Epidermal melanocyte (primary cell): ENCODE measurements around the gene MMP28.
A peak's percentile ranks its signal among the peaks of the same experiment; 100 is the strongest.

Source experiments
- DNase-seq: peaks from one replicate; pipeline ENCODE4 v3.0.0; 2011; ENCODE audit warnings: low spot score; ENCODE audit not compliant: insufficient read length

Gene MMP28

GRCh38 chr17:35744830-35745229 is 50.6 kb downstream of the MMP28 start:
- no peak for DNase-seq

DNA sequence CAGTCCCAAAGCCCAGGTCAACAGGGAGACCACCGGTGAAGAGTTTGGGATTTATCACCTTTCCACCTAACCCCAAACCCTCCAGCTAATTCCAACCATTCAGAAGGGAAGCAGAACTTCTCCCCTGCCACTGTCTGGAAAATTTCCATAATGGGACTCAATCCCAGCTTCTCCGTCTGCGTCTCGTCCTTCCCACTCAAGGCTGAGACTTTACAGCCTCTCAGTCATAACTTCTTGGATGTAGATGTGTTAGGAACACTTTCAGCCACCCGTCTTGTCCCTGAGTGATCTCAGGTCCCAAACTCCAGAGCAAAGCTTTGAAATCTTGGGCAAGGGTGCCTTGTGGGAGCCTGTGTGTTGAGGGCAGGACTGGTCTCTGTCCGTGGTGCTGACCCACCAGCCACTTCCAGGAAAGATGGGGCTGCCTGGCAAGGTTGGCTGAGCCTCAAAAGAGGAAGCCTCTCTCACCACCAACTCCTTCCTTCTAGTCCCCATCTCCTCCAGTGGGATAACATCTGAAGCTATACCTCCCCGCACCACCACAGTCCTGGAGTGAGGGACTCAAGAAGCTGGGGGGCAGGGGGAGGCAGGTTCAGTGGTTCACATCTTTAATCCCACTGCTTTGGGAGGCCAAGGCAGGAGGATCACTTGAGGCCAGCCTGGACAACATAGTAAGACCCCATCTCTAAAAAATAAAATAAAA is 51.7 kb downstream of the MMP28 start:
- peak; percentile 32 for DNase-seq

- DNase-seq = peak; percentile 4
Observed at GRCh38 chr17:35742896-35743477, 52.5 kb downstream of the MMP28 start.

DNA sequence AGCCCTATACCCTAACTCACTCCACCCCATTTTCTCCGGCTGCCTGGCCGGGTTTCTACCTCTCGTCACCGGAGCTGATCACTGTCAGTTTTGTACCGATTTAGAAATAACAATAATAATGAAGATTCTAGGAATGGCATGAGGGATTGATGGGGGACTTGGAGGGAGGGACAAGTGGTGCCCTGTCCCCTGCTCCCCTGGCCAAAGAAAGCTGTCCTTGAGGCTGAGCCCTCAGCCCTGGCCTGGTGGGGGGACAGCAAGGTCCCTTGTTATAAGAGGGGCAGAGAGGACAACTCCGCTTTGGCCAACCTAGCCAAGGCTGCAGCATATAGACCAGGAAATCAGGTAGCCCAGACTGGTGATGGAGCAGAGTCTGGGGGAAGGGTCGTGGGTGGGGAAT is 52.9 kb downstream of the MMP28 start:
- no peak for DNase-seq

DNA sequence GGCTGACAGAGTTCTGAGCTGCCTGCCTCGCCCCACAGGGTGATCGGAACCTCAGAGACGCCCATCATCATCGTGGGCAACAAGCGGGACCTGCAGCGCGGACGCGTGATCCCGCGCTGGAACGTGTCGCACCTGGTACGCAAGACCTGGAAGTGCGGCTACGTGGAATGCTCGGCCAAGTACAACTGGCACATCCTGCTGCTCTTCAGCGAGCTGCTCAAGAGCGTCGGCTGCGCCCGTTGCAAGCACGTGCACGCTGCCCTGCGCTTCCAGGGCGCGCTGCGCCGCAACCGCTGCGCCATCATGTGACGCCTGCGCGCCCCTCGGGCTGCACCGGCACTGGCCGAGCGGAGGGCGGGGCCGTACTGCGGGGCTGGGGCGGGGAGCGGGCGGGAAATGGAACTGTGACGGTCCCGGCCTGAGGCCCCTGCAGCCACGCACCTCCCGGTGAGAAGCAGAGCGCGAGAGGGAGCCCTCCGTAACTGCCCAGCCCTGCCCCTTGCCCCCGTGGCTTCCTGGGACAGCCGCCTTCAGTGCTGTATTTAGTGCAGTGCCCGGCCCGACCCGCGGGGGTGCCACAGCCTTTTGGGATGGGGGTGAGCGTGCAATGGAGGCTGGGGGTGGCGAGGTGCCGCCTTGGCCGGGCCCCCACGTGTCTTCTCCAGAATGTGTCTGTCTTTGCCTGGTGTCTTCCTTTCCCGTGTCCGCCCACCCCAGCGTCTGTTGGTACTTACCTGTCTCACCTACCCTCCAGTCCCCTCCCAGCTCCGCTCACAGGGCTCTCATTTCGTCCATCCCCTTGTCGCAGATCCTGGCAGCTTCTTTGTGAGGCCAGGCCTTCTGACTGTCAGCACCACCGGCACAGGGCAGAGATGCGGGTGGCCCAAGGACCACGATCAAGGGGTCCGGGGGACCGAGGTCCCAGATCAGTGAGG is 54.2 kb downstream of the MMP28 start:
- no peak for DNase-seq

DNA sequence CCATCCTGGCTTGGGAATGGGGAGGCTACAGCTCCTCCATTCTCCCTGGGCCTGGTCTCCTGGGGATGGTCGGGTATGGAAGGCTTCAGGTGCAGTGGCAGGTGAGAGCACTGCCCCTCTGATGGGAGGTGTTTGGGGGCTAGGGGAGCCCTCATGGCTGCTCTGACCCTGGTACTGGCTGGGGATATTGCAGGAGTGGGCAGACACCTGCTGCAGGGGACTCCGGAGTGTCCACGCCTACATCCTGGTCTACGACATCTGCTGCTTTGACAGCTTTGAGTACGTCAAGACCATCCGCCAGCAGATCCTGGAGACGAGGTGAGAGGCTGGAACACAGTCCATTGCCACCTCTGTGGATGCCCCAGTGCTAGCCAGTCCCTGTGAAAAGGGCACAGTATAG is 55.2 kb downstream of the MMP28 start:
- no peak for DNase-seq

DNA sequence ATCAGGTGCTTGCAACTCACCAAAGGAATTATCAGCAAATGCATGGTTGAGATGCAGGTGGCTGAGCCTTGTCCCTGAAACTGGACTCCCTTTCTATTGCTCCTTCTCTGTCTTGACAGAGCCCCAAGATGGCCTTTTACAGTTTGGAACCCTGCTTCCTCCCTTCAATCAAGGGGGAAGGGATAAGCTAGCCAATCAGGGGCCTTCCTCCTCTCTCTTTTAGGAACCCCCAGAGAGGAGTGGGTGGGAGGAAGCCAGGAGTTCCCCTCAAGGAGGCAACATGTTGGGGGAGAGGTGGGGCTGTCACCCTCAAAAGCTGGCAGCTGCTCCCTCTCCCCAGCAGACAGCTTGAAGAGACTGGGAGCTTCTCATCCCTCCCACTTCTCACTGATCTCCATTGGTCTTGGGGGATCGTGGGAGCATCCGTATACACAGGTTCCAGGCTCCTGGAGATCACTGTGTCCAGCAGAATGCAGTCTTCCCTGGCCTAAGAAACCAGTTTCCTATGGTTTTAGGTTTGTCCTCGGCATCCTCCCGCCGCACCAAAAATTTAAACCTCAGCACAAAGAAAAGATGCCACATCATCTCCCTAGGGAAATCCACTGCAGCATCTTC is 56.8 kb downstream of the MMP28 start:
- no peak for DNase-seq

- no peak for DNase-seq
Observed at GRCh38 chr17:35736236-35736635, 59.2 kb downstream of the MMP28 start.

DNA sequence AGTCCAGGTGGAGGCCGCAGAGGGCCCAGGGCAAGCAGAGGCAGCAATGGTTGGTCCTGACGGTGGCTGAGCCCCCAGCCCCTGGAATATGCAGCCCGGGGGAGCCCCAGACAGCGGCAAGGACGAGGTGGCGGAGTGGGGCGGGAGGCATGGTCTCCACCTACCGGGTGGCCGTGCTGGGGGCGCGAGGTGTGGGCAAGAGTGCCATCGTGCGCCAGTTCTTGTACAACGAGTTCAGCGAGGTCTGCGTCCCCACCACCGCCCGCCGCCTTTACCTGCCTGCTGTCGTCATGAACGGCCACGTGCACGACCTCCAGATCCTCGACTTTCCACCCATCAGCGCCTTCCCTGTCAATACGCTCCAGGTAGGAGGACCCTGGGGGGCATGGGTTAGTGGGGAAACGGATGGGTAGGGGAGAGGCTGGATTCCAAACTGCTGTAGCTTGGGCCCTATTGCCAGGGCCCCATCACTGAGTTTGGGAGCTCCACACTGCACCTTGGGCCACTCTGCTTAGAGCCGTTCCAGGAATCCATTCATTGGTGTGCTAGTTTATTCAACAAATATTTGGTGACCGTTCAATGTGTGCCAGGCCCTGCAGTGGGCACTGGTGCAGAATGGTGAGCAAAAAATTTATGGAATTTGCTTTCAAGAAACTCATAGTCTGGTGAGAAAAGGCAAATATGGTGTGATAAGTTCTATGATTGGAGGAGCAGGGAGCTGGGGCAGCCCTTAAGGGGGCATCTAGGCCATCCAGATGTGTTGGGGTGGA is 60.2 kb downstream of the MMP28 start:
- DNase-seq = no peak

DNA sequence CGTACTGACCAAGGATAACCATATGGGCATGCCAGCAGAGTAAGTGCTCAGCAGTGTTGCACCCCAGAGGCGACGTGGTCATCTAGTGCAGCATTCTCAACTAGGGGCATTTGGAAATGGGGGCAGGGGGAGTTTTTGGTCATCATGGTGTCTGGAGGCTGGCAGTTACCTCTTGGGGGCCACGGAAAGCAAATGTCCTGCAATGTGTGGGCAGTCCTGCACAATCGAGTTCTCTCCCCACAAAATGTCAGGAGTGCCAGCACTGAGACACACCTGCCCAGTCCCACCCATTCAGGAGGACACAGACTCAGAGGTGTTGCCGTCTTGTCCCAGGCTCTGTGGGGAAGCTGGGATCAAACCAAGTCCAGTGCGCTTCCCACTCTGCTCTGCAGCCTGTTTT is 61.0 kb downstream of the MMP28 start:
- no peak for DNase-seq

- no peak for DNase-seq
Observed at GRCh38 chr17:35733366-35733765, 62.1 kb downstream of the MMP28 start.

DNA sequence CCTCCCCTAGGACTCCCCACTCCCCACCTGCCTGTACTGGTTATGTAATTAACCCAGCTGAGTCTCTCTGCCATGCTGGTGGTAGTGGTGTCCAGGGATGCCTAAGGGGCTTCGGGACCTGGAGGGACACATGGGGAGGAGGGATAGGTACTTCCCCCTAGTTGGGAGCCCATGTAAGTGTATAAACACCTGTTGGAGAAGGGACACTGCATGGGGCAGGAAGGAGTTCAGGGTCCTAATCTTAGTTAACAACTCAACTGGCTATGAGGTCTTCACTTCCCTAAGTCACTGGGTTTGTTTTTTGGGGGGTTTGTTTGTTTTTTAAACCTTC is 62.7 kb downstream of the MMP28 start:
- DNase-seq = no peak

GRCh38 chr17:35731917-35732805 is 63.3 kb downstream of the MMP28 start:
- no peak for DNase-seq

DNA sequence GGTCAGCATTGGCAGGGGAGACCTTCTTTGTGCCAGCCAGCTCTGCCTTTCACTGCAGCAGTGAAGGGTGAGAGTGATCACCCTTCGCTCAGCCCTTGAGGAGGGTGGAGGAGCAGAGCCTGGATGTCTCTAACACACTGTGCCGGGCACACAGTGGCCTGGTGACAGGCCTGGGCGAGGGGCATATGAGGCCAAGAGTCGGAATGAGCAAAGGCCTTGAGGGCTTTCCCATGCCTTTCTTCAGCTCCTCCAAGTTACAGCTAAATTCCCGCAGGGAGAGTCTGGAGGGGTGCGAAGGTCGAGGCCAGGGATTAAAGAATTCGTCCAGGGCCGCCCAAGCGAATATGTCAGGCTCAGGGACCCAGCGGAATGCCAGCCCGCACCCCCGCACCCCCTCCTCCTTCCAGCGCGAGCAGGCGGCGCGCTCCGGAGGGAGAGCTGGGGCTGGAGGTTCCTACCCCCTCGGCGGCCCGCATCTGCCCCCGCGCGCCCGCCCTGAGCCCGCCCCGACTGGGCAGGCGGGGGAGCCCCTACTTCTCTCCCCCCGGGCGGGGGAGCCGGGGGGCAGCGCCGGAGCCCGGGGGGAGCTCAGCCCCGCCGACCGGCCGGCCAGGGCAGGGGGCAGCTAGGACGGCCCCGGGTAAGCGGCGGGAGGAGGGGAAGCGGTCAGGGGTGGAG is 64.1 kb downstream of the MMP28 start, which contains the start of gene RASL10B:
RASL10B (plus strand) TSS at position 401 of the 678 bp plus-strand sequence. CDS start 3,546 bp downstream, outside the sequence.
- DNase-seq = peak; percentile 82

GRCh38 chr17:35730400-35731005 is 64.9 kb downstream of the MMP28 start:
- no peak for DNase-seq

GRCh38 chr17:35729405-35729833 is 66.0 kb downstream of the MMP28 start:
- DNase-seq = no peak

- no peak for DNase-seq
Observed at GRCh38 chr17:35728551-35728950, 66.9 kb downstream of the MMP28 start.

GRCh38 chr17:35727635-35728034 is 67.8 kb downstream of the MMP28 start:
- DNase-seq = no peak

DNA sequence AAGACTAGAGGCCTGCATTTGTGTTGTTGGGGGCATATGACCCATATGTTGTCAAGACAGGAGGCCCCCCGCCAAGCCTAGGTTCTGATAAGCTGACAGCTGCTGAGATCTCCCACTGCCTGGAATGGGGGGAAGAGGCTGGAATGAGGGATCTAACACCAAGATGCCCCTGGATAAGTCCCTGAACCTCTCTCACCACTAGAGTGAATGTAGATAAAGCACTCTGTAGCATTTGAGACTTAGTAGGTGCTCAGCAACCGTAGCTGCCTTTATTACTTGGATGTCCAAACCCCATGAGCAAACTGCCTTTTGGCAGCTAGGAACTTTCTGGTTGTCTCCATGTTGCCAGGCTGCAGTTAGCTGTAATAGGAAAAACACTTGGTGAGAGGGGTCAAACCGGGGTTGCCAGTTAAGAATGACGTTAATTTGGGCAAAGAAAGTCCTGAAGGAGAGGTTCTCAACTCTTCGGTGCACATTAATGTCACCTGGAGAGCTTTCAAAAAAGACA is 68.4 kb downstream of the MMP28 start:
- no peak for DNase-seq
